GM23248 (cell line): Measurements from ENCODE around the gene EYA3. TPM values are rescaled to one million over a fixed set of nuclear protein-coding genes. Genes with fewer than 3 reads are reported as not detected.
A peak's percentile ranks its signal among the peaks of the same experiment; 100 is the strongest.

Experiments
- DNase-seq: peaks from one replicate; pipeline ENCODE4 v3.0.0-alpha.2; 2015
- H2AFZ ChIP-seq: fragments of 200-600 bp; sonication (generic); 2 replicates; pipeline ENCODE4 v1.6.1; 2016; ENCODE audit warnings: antibody characterized with exemption
- H3F3A ChIP-seq: fragments of 200-600 bp; sonication (generic); 2 replicates; pipeline ENCODE4 v1.6.1; 2016; ENCODE audit warnings: mild to moderate bottlenecking, antibody characterized with exemption, mixed run types; ENCODE audit not compliant: insufficient read depth
- H3K27ac ChIP-seq: fragments of 200-600 bp; sonication (generic); 2 replicates; pipeline ENCODE4 v1.5.1; 2016; ENCODE audit warnings: mild to moderate bottlenecking
- H3K27me3 ChIP-seq: fragments of 200-600 bp; sonication (generic); replicated peaks from 2 replicates; pipeline ENCODE4 v1.6.1; 2016; ENCODE audit warnings: mild to moderate bottlenecking; ENCODE audit not compliant: insufficient read depth
- H3K36me3 ChIP-seq: fragments of 200-600 bp; sonication (generic); 2 replicates; pipeline ENCODE4 v1.6.1; 2016; ENCODE audit warnings: low read depth, mild to moderate bottlenecking
- H3K4me1 ChIP-seq: fragments of 200-600 bp; sonication (generic); 2 replicates; pipeline ENCODE4 v1.6.1; 2016; ENCODE audit warnings: mild to moderate bottlenecking; ENCODE audit not compliant: insufficient read depth
- H3K4me2 ChIP-seq: fragments of 200-600 bp; sonication (generic); one replicate; pipeline ENCODE4 v1.6.1; 2016; ENCODE audit warnings: mild to moderate bottlenecking; ENCODE audit not compliant: unreplicated experiment
- H3K4me3 ChIP-seq: fragments of 200-600 bp; sonication (generic); 2 replicates; pipeline ENCODE4 v1.5.1; 2016; ENCODE audit warnings: mild to moderate bottlenecking
- H3K79me2 ChIP-seq: fragments of 200-600 bp; sonication (generic); 2 replicates; pipeline ENCODE4 v1.6.1; 2016; ENCODE audit warnings: mild to moderate bottlenecking; ENCODE audit not compliant: insufficient read depth
- H3K9ac ChIP-seq: fragments of 200-600 bp; sonication (generic); 2 replicates; pipeline ENCODE4 v1.6.1; 2016; ENCODE audit warnings: mild to moderate bottlenecking
- H3K9me2 ChIP-seq: fragments of 200-600 bp; sonication (generic); 2 replicates; pipeline ENCODE4 v1.6.1; 2016; ENCODE audit warnings: mixed run types, mild to moderate bottlenecking, moderate library complexity; ENCODE audit not compliant: insufficient read depth
- H3K9me3 ChIP-seq: fragments of 200-600 bp; sonication (generic); one replicate; pipeline ENCODE4 v1.6.1; 2017; ENCODE audit warnings: low read depth
- H4K20me1 ChIP-seq: fragments of 200-600 bp; sonication (generic); 2 replicates; pipeline ENCODE4 v1.6.0; 2016; ENCODE audit not compliant: insufficient read depth
- EZH2 ChIP-seq: fragments of 200-600 bp; sonication (generic); IDR thresholded peaks from 2 replicates; pipeline ENCODE4 v1.6.1; 2018; ENCODE audit warnings: antibody characterized with exemption, mild to moderate bottlenecking; ENCODE audit not compliant: insufficient read depth, poor library complexity, severe bottlenecking
- EZH2phosphoT487 ChIP-seq: fragments of 200-600 bp; sonication (generic); IDR thresholded peaks from 2 replicates; pipeline ENCODE4 v1.6.1; 2018; ENCODE audit warnings: antibody characterized with exemption, moderate library complexity, mild to moderate bottlenecking, low read depth; ENCODE audit not compliant: insufficient read depth
- WGBS, 2 experiments: methylation state at CpG; one replicate each; pipeline ENCODE4 v1.1.6; 2015 to 2017; ENCODE audit warnings: low lambda C conversion rate in 2 of 2, low coverage in 1 of 2; ENCODE audit errors: missing lambda C conversion rate in 2 of 2; 5-methylcytosine and 5-hydroxymethylcytosine counted together
- in situ Hi-C: fragments of 300-500 bp; cut with MboI; formaldehyde crosslinking; loops from 2 replicates; pipeline ENCODE4 v1.15.0; 2020
- polyA plus RNA-seq: library from polyadenylated mRNA; unstranded; fragments of >200 nt; fragmentation: Nextera tagmentation; extraction: Ambion mirVana; gene quantifications from 2 replicates; pipeline ENCODE4 v1.2.1, GENCODE V29; 2016
- total RNA-seq: library from RNA; depleted of rRNA; stranded (reverse); fragments of >200 nt; shearing (Covaris generic); gene quantifications from 2 replicates; pipeline ENCODE4 v1.2.3, GENCODE V29; 2014

Gene EYA3
- total and polyA plus RNA-seq, 2 experiments from 2014 or later, result 9.1 to 16.9 TPM

- Histone ChIP-seq H3K79me2 (no peaks in the 10 kb centered on the region), H3K9me3 (no peaks in the 10 kb centered on the region), H3K4me1 (peaks cover 33% of the 10 kb centered on the region), H2AFZ (no peak overlapping the region), H3K4me3 (no peak overlapping the region), H4K20me1 (no peaks in the 10 kb centered on the region), H3K9ac (no peak overlapping the region), H3K27me3 (no peaks in the 10 kb centered on the region), H3K9me2 (no peaks in the 10 kb centered on the region), H3F3A (peaks cover 29% of the 10 kb centered on the region), H3K36me3 (0 out of 2 replicates have a peak, but pooled peaks cover 4% of the 10 kb centered on the region), H3K4me2 (no peak overlapping the region), H3K27ac (no peak overlapping the region)
- in situ Hi-C loops, result no loop called here
- TF ChIP-seq EZH2phosphoT487, result no peak
- TF ChIP-seq EZH2, result no peak
- WGBS, 2 experiments, result 88 to 89% methylated on average over 4 of the region's 4 CpGs
- DNase-seq, result no peak
These were observed 114.5 kb downstream of the EYA3 start for GRCh38 chr1:27973771-27974416.

GRCh38 chr1:27972141-27972540 lies 116.3 kb downstream of the EYA3 start:
- in situ Hi-C loops, result no loop called here
- Histone ChIP-seq H2AFZ (no peak overlapping the region), H3K36me3 (0 out of 2 replicates have a peak, but pooled peaks cover 4% of the 10 kb centered on the region), H3K4me1 (peaks cover 50% of the 10 kb centered on the region), H3K27ac (0 out of 2 replicates have a peak overlapping the region, but pooled peaks have one; percentile 99), H3K4me3 (no peak overlapping the region), H3K27me3 (no peaks in the 10 kb centered on the region), H3F3A (peaks cover 41% of the 10 kb centered on the region), H3K9me3 (no peaks in the 10 kb centered on the region), H3K79me2 (no peaks in the 10 kb centered on the region), H3K4me2 (no peak overlapping the region), H3K9me2 (no peaks in the 10 kb centered on the region), H3K9ac (no peak overlapping the region), H4K20me1 (no peaks in the 10 kb centered on the region)
- DNase-seq, result no peak
- TF ChIP-seq EZH2phosphoT487 (no peak), EZH2 (no peak)
- 99% methylated on average over 4 of the region's 4 CpGs for WGBS, 2 experiments

GRCh38 chr1:27971674-27972073 lies 116.7 kb downstream of the EYA3 start:
- Histone ChIP-seq H2AFZ (no peak overlapping the region), H3K36me3 (0 out of 2 replicates have a peak, but pooled peaks cover 4% of the 10 kb centered on the region), H3F3A (peaks cover 41% of the 10 kb centered on the region), H3K27me3 (no peaks in the 10 kb centered on the region), H3K4me1 (peaks cover 50% of the 10 kb centered on the region), H3K9me2 (no peaks in the 10 kb centered on the region), H3K27ac (peak overlapping the region; percentile 99; the same call in 1 of the 2 replicates), H3K4me2 (no peak overlapping the region), H3K9ac (no peak overlapping the region), H4K20me1 (no peaks in the 10 kb centered on the region), H3K4me3 (no peak overlapping the region), H3K79me2 (no peaks in the 10 kb centered on the region), H3K9me3 (no peaks in the 10 kb centered on the region)
- in situ Hi-C loops, result no loop called here
- DNase-seq, result peak; percentile 27
- TF ChIP-seq EZH2 (no peak), EZH2phosphoT487 (no peak)

GRCh38 chr1:27970401-27970800 lies 118.0 kb downstream of the EYA3 start:
- H3K79me2 ChIP-seq, result 0 out of 2 replicates have a peak, but pooled peaks cover 2% of the 10 kb centered on the region
- in situ Hi-C loops, result no loop called here
- WGBS, 2 experiments, result 1 to 4% methylated on average over 6 of the region's 6 CpGs
- TF ChIP-seq EZH2phosphoT487 (no peak), EZH2 (no peak)
- no peaks in the 10 kb centered on the region for H3K27me3 ChIP-seq
- peak; percentile 95 for DNase-seq
- peak overlapping the region; percentile 2; the same call in 1 of the 2 replicates for H3K4me3 ChIP-seq
- H3K9me3 ChIP-seq, result no peaks in the 10 kb centered on the region
- peak overlapping the region; percentile 42; the same call in 1 of the 2 replicates for H2AFZ ChIP-seq
- no peaks in the 10 kb centered on the region for H3K36me3 ChIP-seq
- H3K4me2 ChIP-seq, result peak overlapping the region; percentile 48
- peaks cover 41% of the 10 kb centered on the region for H3F3A ChIP-seq
- H3K9ac ChIP-seq, result peak overlapping the region; percentile 68
- peaks cover 50% of the 10 kb centered on the region for H3K4me1 ChIP-seq
- H3K27ac ChIP-seq, result peak overlapping the region; percentile 99
- H4K20me1 ChIP-seq, result no peaks in the 10 kb centered on the region
- no peaks in the 10 kb centered on the region for H3K9me2 ChIP-seq
